ENCODE data around the gene ACOT7.
"Not testable (repeated sequence)": the region's sequence is repeated elsewhere in the genome, so short reads cannot be mapped to it uniquely, and the experiment has no call there.

Gene ACOT7

GRCh38 chr1:6225651-6226050 is 167.9 kb downstream of the ACOT7 start:
- H3K4me3 ChIP-seq (ENCODE audit: low read depth in 1 of 2, low read length in 1 of 2): no peak overlapping the region
- no peak for TF ChIP-seq CTCF (IDR thresholded peaks at IDR 0.05)
- H3K36me3 ChIP-seq: peaks cover 66% of the 10 kb centered on the region
- no peaks in the 10 kb centered on the region for H3K27me3 ChIP-seq
- H3K27ac ChIP-seq: no peak overlapping the region
- H3K4me1 ChIP-seq (ENCODE audit: control insufficient read depth in 1 of 2, insufficient read depth in 1 of 2, low read depth in 1 of 2, low read length in 1 of 2): no peaks in the 10 kb centered on the region
- H3K9me3 ChIP-seq: no peaks in the 10 kb centered on the region

DNA sequence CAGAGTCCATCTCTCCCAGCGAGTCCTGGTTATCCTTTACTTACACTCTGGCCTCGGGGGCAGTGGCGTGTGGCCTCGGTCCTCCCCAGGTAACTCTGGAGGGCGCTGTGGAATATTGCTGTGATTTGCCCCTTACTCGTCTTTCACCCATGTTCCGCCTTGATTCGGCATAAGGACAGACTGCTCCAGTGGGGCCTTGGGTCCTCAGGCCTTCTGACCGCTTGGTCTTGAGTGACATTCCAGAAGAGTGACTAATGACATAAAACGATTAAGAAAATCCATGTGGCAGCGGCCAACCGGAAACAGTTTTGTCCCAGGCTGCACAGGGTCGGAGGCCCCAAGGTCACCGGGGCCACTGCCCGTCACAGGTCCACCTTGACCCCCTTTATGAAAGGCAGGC is 168.8 kb downstream of the ACOT7 start:
- Histone ChIP-seq H3K4me3 (ENCODE audit: low read depth in 1 of 2, low read length in 1 of 2) (no peak overlapping the region), H3K36me3 (peaks cover 61% of the 10 kb centered on the region), H3K27ac (no peak overlapping the region), H3K27me3 (no peaks in the 10 kb centered on the region), H3K9me3 (no peaks in the 10 kb centered on the region), H3K4me1 (ENCODE audit: control insufficient read depth in 1 of 2, insufficient read depth in 1 of 2, low read depth in 1 of 2, low read length in 1 of 2) (no peaks in the 10 kb centered on the region)
- no peak for TF ChIP-seq CTCF (IDR thresholded peaks at IDR 0.05)

DNA sequence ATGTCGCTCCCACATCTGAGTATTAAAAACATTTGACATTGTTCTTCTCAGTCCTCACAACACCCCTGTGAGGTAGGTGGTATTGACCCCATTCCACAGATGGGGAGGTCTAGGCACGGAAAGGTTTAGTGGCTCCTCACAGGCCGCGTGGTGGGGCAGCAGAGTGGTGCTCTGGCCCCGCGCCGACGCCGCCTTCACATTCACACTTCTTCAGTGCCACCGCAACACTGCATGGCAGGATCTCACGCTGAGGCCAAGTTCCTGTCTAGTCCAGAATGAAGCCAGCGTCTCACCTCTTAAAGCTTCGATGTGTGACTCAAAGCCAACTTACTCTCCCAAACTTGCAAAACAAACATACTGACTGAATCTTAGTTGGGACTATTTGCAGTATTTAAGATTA is 169.9 kb downstream of the ACOT7 start:
- Histone ChIP-seq H3K36me3 (peaks cover 52% of the 10 kb centered on the region), H3K27me3 (no peaks in the 10 kb centered on the region), H3K4me1 (ENCODE audit: control insufficient read depth in 1 of 2, insufficient read depth in 1 of 2, low read depth in 1 of 2, low read length in 1 of 2) (no peaks in the 10 kb centered on the region), H3K27ac (no peak overlapping the region), H3K4me3 (ENCODE audit: low read depth in 1 of 2, low read length in 1 of 2) (no peak overlapping the region), H3K9me3 (no peaks in the 10 kb centered on the region)
- TF ChIP-seq CTCF (IDR thresholded peaks at IDR 0.05): no peak

GRCh38 chr1:6222636-6223035 is 170.9 kb downstream of the ACOT7 start:
- H3K4me3 ChIP-seq (ENCODE audit: low read depth in 1 of 2, low read length in 1 of 2): no peak overlapping the region

DNA sequence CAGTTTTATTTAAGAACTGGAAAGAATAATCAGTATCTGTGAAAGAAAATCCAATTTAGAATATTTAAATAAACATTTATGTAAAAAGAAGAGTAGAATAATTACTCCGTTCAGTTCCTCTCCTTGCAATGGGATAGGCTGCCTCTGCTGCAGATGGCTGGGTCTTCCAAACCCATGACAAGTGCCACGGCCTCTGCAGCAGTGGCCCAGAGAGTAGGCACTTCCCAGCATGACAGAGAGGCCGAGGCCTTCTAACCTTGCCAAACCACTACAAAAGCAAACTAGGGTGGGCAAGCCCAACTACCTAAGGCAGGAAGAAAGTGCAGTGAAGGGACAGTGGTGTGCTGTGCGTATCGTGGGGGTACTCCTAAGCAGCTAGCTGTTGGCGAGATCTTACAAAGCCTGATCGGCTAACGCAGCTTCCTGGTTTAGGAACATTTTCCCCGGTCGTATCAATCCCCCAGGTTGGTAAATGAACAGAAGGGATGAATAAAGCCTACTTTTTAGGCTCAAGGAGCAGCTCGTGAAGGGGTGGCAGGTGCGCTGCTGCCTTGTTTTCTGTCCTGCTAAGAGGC is 172.3 kb downstream of the ACOT7 start:
- Histone ChIP-seq H3K27ac (no peak overlapping the region), H3K9me3 (no peaks in the 10 kb centered on the region), H3K36me3 (peaks cover 46% of the 10 kb centered on the region), H3K4me1 (ENCODE audit: control insufficient read depth in 1 of 2, insufficient read depth in 1 of 2, low read depth in 1 of 2, low read length in 1 of 2) (no peaks in the 10 kb centered on the region), H3K27me3 (peaks cover 5% of the 10 kb centered on the region), H3K4me3 (ENCODE audit: low read depth in 1 of 2, low read length in 1 of 2) (no peak overlapping the region)
- no peak for TF ChIP-seq CTCF (IDR thresholded peaks at IDR 0.05)

More at GRCh38 chr1:6222636-6223035, 170.9 kb downstream of the ACOT7 start:
- TF ChIP-seq CTCF (IDR thresholded peaks at IDR 0.05): no peak
- Histone ChIP-seq H3K9me3 (no peaks in the 10 kb centered on the region), H3K36me3 (peaks cover 48% of the 10 kb centered on the region), H3K27me3 (no peaks in the 10 kb centered on the region), H3K4me1 (ENCODE audit: control insufficient read depth in 1 of 2, insufficient read depth in 1 of 2, low read depth in 1 of 2, low read length in 1 of 2) (no peaks in the 10 kb centered on the region), H3K27ac (no peak overlapping the region)

DNA sequence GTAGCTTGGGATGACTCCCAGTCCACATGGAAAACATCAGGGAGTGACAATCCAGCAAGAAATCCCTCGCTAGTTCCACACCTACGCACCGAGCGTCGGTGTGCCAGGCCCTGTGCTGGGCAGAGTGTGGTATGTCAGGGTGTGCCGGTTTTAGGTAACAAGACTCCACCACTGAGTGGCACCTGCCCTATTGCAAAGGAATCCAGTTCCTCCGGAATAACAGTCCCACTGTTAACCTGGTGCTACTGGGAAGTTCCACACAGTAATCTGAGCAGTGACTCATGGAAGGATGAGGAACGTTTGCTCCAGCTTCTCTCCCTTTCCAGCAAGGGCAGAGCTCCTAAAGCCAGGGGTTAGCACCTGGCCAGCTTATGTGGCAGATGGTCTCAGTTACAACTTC is 173.3 kb downstream of the ACOT7 start:
- no peak overlapping the region for H3K4me3 ChIP-seq (ENCODE audit: low read depth in 1 of 2, low read length in 1 of 2)
- no peak for TF ChIP-seq CTCF (IDR thresholded peaks at IDR 0.05)
- peaks cover 5% of the 10 kb centered on the region for H3K27me3 ChIP-seq
- no peaks in the 10 kb centered on the region for H3K9me3 ChIP-seq
- H3K36me3 ChIP-seq: peaks cover 35% of the 10 kb centered on the region
- H3K27ac ChIP-seq: no peak overlapping the region
- no peaks in the 10 kb centered on the region for H3K4me1 ChIP-seq (ENCODE audit: control insufficient read depth in 1 of 2, insufficient read depth in 1 of 2, low read depth in 1 of 2, low read length in 1 of 2)

GRCh38 chr1:6219641-6220040 is 173.9 kb downstream of the ACOT7 start:
- H3K4me3 ChIP-seq (ENCODE audit: low read depth in 1 of 2, low read length in 1 of 2); H3K4me1 ChIP-seq (ENCODE audit: control insufficient read depth in 1 of 2, insufficient read depth in 1 of 2, low read depth in 1 of 2, low read length in 1 of 2); H3K27ac ChIP-seq; H3K9me3 ChIP-seq; H3K27me3 ChIP-seq: not testable (repeated sequence)
- peaks cover 29% of the 10 kb centered on the region for H3K36me3 ChIP-seq
